Measurements from ENCODE around the gene GNRH2.
"Not testable (repeated sequence)": the region's sequence is repeated elsewhere in the genome, so short reads cannot be mapped to it uniquely, and the experiment has no call there.

Gene GNRH2

DNA sequence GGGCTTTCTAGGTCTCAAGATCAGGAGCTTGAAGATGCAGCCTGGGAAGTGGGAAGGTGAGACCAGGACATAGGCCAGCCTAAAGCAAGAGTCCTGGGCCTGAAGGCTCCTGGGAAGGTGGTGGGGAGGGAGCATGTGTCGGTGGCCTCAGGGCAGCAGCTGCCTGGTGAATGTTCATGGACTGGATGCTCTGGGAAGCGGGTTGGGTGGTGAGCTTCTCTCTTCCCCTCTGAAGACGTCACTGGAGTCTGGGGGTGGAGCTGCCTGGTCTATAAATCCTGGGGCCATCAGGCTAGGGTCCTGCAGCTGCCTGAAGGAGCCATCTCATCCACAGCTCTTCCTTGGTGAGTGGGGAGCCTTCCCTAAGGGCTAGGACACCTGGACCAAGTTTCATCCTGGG, at the start of gene GNRH2:
GNRH2 (plus strand) TSS at position 301 of the 400 bp plus-strand sequence. CDS start 793 bp downstream, outside the sequence.
- DNase-seq (ENCODE audit: low read depth), result no peak

DNA sequence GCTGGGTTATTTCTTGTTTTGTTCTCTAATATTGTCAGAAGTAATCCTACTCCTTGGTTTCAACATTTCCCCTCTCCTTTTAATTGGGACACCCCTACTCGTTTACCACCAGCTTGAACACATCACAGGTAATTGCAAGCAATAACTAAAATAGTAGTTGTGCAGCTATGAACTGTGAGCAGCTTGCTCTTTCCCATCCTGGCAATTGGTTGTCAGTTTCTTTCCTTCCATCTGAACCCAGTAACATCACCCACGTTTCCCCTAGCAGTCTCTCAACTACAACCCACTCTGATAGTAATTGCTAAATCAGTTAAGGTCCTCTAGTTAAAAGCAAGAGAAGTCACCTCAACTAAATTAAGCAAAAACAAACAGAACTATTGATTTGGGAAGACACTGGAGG, 47.6 kb upstream of the GNRH2 start:
- no peak for DNase-seq (ENCODE audit: low read depth)

DNA sequence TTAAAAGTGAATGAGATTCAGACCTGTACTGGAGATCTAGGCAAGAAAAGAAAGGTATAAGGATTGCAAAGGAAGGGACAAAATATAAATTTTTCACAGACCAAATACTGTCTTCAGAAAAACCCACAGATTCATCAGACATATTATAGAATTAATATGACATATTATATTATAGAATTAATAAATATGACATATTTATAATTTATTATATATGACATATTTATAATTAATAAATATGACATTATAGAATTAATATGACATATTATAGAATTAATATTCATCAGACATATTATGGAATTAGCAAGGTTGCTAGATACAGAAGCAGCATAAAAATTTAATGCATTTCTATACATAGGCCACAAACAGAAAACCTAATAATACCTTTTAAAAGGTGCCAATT, 44.7 kb upstream of the GNRH2 start:
- no peak for DNase-seq (ENCODE audit: low read depth)

GRCh38 chr20:3000852-3001523, 42.4 kb upstream of the GNRH2 start:
- peak; percentile 36 for DNase-seq (ENCODE audit: low read depth)

- DNase-seq (ENCODE audit: low read depth), result no peak
Observed at GRCh38 chr20:3003416-3003815, 40.0 kb upstream of the GNRH2 start.

GRCh38 chr20:3010985-3011723, 32.3 kb upstream of the GNRH2 start:
- peak; percentile 24 for DNase-seq (ENCODE audit: low read depth)

DNA sequence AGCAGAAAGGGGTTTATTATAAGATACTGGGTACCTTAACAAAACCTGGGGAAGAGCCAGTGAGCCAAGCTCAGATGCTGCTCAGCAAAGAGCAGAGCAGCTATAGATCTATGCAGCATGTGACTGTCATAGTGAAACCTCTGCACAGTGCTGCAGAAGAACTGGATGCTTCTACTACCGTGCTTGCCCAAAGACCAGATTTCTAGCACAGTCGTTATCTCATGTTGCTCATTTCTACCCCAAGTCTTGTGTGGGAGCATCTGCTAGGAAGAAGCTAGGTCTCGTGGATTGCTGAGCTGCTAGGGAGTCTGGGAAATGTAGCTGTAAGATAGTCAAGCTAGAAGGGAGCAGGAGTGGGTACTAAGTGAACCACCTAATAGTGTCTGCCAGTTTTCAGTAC, 31.7 kb upstream of the GNRH2 start:
- DNase-seq (ENCODE audit: low read depth), result no peak

DNA sequence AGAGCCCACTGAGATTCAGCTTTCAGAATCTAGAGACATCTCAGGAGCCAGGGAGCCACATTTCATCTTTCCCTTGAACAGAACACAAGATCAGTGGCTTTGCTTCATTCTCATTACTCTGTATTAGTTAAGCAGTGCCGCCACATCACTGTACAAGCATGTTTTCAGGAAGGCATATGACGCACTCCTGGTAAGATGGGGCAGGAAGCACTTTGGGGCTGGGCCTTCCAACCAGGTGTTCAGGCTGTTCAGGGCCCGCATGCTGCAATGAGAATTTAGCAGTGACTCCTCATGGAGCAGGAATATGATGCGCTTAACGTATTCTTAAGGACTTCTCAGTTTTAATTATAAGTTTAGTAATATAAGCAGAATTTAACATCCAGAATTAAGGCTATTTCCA, 29.7 kb upstream of the GNRH2 start:
- no peak for DNase-seq (ENCODE audit: low read depth)

- no peak for DNase-seq (ENCODE audit: low read depth)
Observed at GRCh38 chr20:3014179-3014578, 29.2 kb upstream of the GNRH2 start.

GRCh38 chr20:3014662-3015061, 28.8 kb upstream of the GNRH2 start:
- DNase-seq (ENCODE audit: low read depth), result no peak

DNA sequence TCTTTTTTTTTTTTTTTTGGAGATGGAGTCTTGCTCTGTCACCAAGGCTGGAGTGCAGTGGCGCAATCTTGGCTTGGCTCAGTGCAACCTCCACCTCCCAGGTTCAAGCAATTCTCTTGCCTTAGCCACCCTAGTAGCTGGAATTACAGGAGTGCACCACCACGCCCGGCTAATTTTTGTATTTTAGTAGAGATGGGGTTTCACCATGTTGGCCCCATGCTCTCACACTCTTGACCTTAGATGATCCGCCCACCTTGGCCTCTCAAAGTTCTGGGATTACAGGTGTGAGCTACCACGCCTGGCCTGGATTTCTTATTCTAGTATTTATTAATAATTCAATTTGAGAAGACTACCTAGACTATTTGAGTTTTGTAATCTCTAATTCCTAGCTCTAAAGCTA, 28.1 kb upstream of the GNRH2 start:
- not testable (repeated sequence) for DNase-seq (ENCODE audit: low read depth)

DNA sequence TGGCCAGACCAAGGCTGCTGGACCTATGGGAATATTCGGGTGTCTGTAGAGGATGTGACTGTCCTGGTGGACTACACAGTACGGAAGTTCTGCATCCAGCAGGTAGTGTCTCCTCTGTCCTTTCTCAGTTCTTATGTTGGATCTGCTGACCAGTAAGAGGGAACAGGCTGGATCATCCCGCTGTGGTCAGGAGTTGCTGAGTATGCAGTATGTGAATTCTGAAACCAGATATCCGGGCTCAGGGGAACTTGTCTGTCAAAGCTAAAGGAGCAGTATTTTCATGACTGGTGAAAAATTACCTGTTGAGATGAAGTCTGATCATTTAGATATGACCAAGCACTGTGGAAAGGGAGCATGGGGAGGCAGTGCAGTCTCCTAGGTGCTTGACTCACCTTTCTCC, 22.1 kb upstream of the GNRH2 start:
- DNase-seq (ENCODE audit: low read depth), result no peak

- DNase-seq (ENCODE audit: low read depth), result no peak
Observed at GRCh38 chr20:3021777-3022176, 21.6 kb upstream of the GNRH2 start.

- not testable (repeated sequence) for DNase-seq (ENCODE audit: low read depth)
Observed at GRCh38 chr20:3022559-3023490, 20.6 kb upstream of the GNRH2 start.

DNA sequence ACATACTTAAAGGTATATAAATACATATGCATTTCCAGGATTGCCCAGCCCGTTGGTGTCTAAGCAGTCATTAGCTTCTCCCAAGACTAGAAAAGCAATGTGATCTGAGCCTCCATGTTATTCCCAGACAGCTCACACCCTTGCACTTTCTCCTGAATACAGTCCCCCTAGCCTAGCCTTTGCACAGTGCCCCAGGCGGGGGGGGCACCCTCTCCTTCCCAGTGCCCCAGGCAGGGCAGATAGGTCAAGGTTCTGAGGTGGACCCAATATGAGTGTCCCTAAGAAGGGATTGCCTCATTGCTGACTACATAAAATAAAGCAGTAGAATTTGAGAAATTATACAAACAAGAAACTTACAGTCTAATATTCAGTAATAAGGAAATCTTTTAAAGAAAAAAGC, 15.4 kb upstream of the GNRH2 start:
- no peak for DNase-seq (ENCODE audit: low read depth)

DNA sequence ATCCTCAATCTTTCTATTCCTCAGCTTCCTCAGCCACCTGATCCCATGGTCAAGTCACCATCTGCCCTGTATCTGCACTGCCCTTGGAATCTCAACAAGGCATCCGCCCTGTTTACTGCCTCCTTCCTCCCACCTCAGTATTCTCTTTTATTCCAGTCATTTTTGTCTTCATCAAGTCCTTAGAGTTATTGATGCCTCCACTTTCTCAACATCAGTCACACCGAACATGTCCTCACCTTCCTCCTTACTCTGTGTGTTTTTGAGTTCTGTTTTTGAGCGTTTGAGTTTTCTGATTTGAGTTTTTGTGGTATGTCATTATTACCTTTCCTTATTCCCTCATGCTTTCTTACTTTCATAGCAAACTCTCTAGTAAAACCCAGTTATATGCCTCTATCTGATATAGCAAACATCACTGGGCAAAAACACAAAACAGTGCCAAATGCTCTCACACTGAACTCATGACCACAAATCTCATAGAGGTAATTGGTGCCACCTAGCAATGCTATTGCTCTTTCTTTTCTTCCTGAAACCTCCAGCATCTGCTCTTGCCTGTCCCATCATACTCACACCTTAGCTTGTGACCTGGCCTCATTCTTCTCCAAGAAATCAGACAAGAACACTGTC, 11.8 kb upstream of the GNRH2 start:
- no peak for DNase-seq (ENCODE audit: low read depth)

- DNase-seq (ENCODE audit: low read depth), result no peak
Observed at GRCh38 chr20:3032624-3033023, 10.8 kb upstream of the GNRH2 start.

- no peak for DNase-seq (ENCODE audit: low read depth)
Observed at GRCh38 chr20:3037654-3038053, 5.8 kb upstream of the GNRH2 start.

- DNase-seq (ENCODE audit: low read depth), result no peak
Observed at GRCh38 chr20:3038454-3038853, 5.0 kb upstream of the GNRH2 start.

DNA sequence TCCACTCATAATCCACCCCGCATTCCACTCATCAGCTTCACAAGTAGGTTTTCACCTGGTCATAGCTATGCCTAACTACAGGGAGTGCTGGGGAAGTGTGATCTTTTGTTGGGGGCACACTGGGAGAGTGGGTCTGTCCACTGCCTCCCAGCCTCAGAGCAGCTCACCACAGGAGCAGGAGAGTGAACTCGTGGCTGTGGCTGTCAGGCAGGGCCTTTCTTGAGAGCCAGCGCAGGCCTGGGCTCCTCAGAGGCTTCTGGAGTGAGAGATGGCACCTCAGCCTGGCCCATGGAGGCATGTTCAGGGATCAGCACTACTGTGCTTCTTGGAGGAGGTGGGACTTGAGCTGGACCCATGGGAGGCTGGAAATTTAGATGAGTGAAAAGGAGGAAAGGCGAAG, 4.0 kb upstream of the GNRH2 start:
- no peak for DNase-seq (ENCODE audit: low read depth)

DNA sequence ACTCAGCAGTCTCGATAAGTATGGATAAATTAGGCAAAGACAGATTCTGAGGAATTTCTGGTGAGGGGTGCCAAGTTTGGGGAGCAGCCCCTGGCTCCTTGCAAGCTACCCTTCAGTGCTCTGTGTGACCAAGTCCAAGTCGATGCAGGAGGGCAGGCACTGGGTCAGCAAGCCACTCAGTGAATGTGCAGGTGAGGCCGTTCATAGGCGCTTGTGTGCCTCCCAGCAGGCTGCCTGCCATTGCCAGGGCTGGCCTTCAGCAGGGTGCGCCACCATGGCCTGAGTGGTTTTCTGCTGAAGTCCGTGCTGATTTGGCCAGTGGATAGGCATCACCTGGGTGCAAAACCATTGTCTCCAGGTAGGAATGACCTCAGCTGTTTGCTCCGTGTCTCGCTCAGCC, 3.3 kb upstream of the GNRH2 start:
- DNase-seq (ENCODE audit: low read depth), result no peak

GRCh38 chr20:3041854-3042409, 1.5 kb upstream of the GNRH2 start:
- DNase-seq (ENCODE audit: low read depth), result no peak

All from HS-5 (cell line).